ENCODE measurements around the gene POLR2E.

POLR2E gene

DNA sequence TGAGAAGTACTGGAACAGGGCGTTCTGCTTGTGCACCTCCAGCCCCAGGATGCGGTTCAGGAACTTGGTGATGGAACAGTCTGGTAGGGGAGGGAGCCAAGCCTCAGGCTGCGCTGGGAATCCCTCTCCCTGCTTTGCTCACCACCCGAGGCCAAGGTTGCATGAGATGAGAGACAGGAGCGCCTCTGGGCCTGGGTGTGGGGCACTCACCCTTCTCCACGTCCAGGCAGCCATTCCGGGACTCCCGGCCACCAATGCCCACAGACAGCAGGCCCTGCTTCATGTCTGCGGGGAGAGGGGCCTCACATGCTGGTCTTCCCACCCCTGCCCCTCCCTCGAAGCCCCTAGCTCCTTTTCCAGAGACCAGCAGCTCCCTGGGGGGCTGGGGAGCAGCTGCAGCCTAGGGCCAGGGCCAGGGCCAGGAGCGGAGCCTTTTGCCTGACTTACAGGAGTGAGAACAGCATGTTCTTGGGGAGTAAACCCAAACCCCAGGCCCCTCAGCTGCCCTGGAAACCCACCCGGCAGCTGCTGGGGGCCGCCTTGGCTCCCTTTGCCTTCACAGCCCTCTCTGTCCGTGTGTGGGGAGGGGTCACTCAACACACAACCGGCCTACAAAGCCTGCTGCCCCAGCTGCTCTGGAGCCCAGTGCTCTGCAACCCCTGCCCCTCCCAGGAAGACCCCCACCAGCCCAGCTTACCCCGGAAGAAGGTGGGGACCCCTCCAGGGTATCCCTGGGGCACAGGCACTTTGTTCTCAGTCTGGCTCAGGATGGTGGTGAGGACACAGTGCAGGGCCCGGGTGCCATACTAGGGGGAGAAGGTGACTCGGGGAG lies 15.8 kb upstream of the POLR2E start:
- H3K27me3 ChIP-seq (ENCODE audit: control insufficient read depth, insufficient read depth, low read length), result no peaks in the 10 kb centered on the region
- TF ChIP-seq, protein P1, sequence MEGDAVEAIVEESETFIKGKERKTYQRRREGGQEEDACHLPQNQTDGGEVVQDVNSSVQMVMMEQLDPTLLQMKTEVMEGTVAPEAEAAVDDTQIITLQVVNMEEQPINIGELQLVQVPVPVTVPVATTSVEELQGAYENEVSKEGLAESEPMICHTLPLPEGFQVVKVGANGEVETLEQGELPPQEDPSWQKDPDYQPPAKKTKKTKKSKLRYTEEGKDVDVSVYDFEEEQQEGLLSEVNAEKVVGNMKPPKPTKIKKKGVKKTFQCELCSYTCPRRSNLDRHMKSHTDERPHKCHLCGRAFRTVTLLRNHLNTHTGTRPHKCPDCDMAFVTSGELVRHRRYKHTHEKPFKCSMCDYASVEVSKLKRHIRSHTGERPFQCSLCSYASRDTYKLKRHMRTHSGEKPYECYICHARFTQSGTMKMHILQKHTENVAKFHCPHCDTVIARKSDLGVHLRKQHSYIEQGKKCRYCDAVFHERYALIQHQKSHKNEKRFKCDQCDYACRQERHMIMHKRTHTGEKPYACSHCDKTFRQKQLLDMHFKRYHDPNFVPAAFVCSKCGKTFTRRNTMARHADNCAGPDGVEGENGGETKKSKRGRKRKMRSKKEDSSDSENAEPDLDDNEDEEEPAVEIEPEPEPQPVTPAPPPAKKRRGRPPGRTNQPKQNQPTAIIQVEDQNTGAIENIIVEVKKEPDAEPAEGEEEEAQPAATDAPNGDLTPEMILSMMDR (IDR thresholded peaks at IDR 0.05), result no peak
- H2AFZ ChIP-seq, result no peak overlapping the region
- peaks cover 4% of the 10 kb centered on the region for H3K4me1 ChIP-seq
- H3K9me3 ChIP-seq (ENCODE audit: control insufficient read depth, low read length), result no peaks in the 10 kb centered on the region
- no peak overlapping the region for H3K27ac ChIP-seq
- H3K79me2 ChIP-seq, result no peaks in the 10 kb centered on the region
- no peak overlapping the region for H3K9ac ChIP-seq
- no peaks in the 10 kb centered on the region for H3K36me3 ChIP-seq (ENCODE audit: control insufficient read depth, insufficient read depth, low read length)
- no peak overlapping the region for H3K4me3 ChIP-seq (ENCODE audit: low read depth, low read length)
- no peak overlapping the region for H3K4me2 ChIP-seq (ENCODE audit: low read length)

DNA sequence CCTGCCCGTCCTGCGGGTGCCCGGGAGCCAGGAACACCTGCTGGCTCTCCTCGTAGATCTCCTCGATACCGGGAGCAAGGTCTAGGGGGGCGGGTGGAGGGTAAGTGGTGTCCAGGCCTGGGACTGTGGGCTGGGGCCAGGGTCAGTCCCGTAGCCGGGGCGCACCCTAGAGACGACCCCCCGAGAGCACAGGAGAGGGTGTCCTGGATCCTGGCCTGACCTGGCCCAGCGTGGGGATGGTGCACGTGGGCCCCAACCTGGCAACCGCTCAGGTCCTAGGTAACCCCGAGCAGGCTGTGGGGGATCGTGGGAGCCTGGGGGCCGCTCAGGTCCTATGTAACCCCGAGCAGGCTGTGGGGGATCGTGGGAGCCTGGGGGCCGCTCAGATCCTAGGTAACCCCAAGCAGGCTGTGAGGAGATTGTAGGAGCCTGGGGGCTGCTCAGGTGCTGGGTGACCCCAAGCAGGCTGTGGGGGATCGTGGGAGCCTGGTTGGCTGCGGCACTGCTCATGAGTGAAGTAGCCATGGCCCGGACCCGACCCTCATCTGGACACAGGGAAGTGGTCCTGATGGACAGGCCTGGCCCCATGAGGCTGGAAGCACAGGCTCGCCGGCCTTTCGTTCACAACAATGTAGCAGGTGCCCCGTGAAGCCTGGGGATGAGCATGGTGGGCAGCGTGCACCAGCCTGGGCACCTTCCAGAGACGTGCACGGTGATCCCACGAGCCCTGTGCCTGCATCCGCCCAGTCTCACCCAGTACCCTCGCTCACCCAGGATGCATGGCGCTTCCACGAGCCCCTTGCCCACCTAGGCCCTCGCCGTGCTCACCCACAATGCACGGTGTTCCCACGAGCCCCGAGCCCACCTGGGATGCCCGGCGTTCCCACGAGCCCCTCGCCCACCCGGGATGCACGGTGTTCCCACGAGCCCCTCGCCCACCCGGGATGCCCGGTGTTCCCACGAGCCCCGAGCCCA lies 14.8 kb upstream of the POLR2E start:
- no peak overlapping the region for H3K9ac ChIP-seq
- no peak overlapping the region for H3K4me2 ChIP-seq (ENCODE audit: low read length)
- H3K79me2 ChIP-seq, result peaks cover 3% of the 10 kb centered on the region
- no peak overlapping the region for H3K4me3 ChIP-seq (ENCODE audit: low read depth, low read length)
- H2AFZ ChIP-seq, result no peak overlapping the region
- TF ChIP-seq, protein P1 (IDR thresholded peaks at IDR 0.05), result no peak
- H3K9me3 ChIP-seq (ENCODE audit: control insufficient read depth, low read length), result no peaks in the 10 kb centered on the region
- H3K27ac ChIP-seq, result no peak overlapping the region
- no peaks in the 10 kb centered on the region for H3K36me3 ChIP-seq (ENCODE audit: control insufficient read depth, insufficient read depth, low read length)
- H3K27me3 ChIP-seq (ENCODE audit: control insufficient read depth, insufficient read depth, low read length), result no peaks in the 10 kb centered on the region
- peaks cover 4% of the 10 kb centered on the region for H3K4me1 ChIP-seq

DNA sequence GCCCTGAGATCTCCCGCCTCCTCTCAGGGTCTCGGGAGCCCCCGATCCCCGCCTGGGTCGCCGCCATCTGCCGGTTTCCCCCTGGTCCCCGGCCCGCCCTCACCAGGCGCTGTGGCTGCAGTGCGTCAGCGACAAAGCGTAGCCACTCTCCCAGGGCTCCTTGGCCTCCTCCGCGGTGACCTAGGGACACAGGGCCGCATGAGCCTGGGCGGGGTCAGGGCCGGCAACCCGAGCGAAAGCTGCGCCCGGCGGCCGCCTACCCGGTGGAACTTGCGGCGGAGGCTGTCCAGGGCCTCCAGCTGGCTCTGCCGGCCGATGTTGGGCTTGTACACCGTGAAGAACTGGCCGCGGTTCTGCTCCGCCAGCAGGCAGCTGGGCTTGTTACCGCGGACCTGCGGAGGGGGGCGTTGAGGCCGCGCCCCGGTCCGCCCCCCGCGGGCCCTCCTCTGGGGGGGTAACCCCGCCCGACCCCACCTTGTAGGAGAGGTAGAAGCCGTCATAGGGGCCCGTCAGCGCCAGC lies 13.9 kb upstream of the POLR2E start:
- Histone ChIP-seq H3K4me2 (ENCODE audit: low read length) (no peak overlapping the region), H3K9ac (no peak overlapping the region), H3K9me3 (ENCODE audit: control insufficient read depth, low read length) (no peaks in the 10 kb centered on the region), H3K79me2 (peaks cover 4% of the 10 kb centered on the region), H3K4me1 (peaks cover 4% of the 10 kb centered on the region), H3K27me3 (ENCODE audit: control insufficient read depth, insufficient read depth, low read length) (no peaks in the 10 kb centered on the region), H2AFZ (no peak overlapping the region), H3K36me3 (ENCODE audit: control insufficient read depth, insufficient read depth, low read length) (no peaks in the 10 kb centered on the region), H3K27ac (no peak overlapping the region), H3K4me3 (ENCODE audit: low read depth, low read length) (no peak overlapping the region)
- TF ChIP-seq, protein P1 (IDR thresholded peaks at IDR 0.05), result no peak

GRCh38 chr19:1108291-1109031 lies 13.3 kb upstream of the POLR2E start:
- TF ChIP-seq, protein P1 (IDR thresholded peaks at IDR 0.05), result no peak
- no peak overlapping the region for H2AFZ ChIP-seq
- peaks cover 4% of the 10 kb centered on the region for H3K79me2 ChIP-seq
- no peaks in the 10 kb centered on the region for H3K36me3 ChIP-seq (ENCODE audit: control insufficient read depth, insufficient read depth, low read length)
- H3K4me3 ChIP-seq (ENCODE audit: low read depth, low read length), result no peak overlapping the region
- no peak overlapping the region for H3K4me2 ChIP-seq (ENCODE audit: low read length)
- peaks cover 2% of the 10 kb centered on the region for H3K4me1 ChIP-seq
- H3K27me3 ChIP-seq (ENCODE audit: control insufficient read depth, insufficient read depth, low read length), result no peaks in the 10 kb centered on the region
- no peak overlapping the region for H3K27ac ChIP-seq
- no peak overlapping the region for H3K9ac ChIP-seq
- H3K9me3 ChIP-seq (ENCODE audit: control insufficient read depth, low read length), result no peaks in the 10 kb centered on the region

Measured in parathyroid adenoma (tissue), 2 donors.